Spleen (tissue), 11 donors: ENCODE results near the gene GSK3B. TPM values are rescaled to one million over a fixed set of nuclear protein-coding genes. Genes with fewer than 3 reads are reported as not detected.

Experiments
- DNase-seq: peaks from one replicate; pipeline ENCODE4 v3.0.0-alpha.2; 2020
- H3K27ac ChIP-seq, 8 donors: fragments of 200-600 bp; sonication (generic) in 7 of 8; 1 replicate in 4 of 8; 2 replicates in 4 of 8; pipeline versions ENCODE4 v1.5.0 to v1.8.0; 2016 to 2021; ENCODE audit warnings: inconsistent platforms in 4 of 8, mild to moderate bottlenecking in 4 of 8, moderate library complexity in 1 of 8
- H3K27me3 ChIP-seq, 7 donors: fragments of 200-600 bp; sonication (generic) in 6 of 7; replicated peaks in 1 of 7; 1 replicate in 4 of 7; 2 replicates in 3 of 7; pipeline versions ENCODE4 v1.5.0 to v1.8.0; 2016 to 2021; ENCODE audit warnings: inconsistent platforms in 3 of 7, mild to moderate bottlenecking in 1 of 7
- H3K36me3 ChIP-seq, 6 donors: fragments of 200-600 bp; sonication (generic) in 5 of 6; 1 replicate in 4 of 6; 2 replicates in 2 of 6; pipeline versions ENCODE4 v1.5.0 to v1.8.0; 2016 to 2021; ENCODE audit warnings: inconsistent platforms in 2 of 6
- H3K4me1 ChIP-seq, 6 donors: fragments of 200-600 bp; sonication (generic) in 5 of 6; 1 replicate in 3 of 6; 2 replicates in 3 of 6; pipeline versions ENCODE4 v1.5.0 to v1.8.0; 2016 to 2021; ENCODE audit warnings: inconsistent platforms in 3 of 6
- H3K4me3 ChIP-seq, 8 donors: fragments of 200-600 bp; sonication (generic) in 7 of 8; 1 replicate in 4 of 8; 2 replicates in 4 of 8; pipeline versions ENCODE4 v1.5.0 to v1.8.0; 2016 to 2021; ENCODE audit warnings: inconsistent platforms in 4 of 8, mild to moderate bottlenecking in 4 of 8, moderate library complexity in 2 of 8
- H3K9me3 ChIP-seq, 8 donors: fragments of 200-600 bp; sonication (generic) in 7 of 8; 1 replicate in 4 of 8; 2 replicates in 4 of 8; pipeline versions ENCODE4 v1.5.0 to v1.8.0; 2016 to 2021; ENCODE audit warnings: inconsistent platforms in 4 of 8
- POLR2A ChIP-seq, 3 donors: fragments of 450-650 bp; IDR thresholded peaks; one replicate each; pipeline ENCODE4 v1.5.1; 2017; ENCODE audit warnings: antibody characterized with exemption in 3 of 3, mild to moderate bottlenecking in 1 of 3
- POLR2AphosphoS5 ChIP-seq, 3 donors: sonication (generic); formaldehyde crosslinking; IDR thresholded peaks; one replicate each; pipeline ENCODE4 v1.5.1; 2017; ENCODE audit warnings: antibody characterized with exemption in 3 of 3
- WGBS, 5 donors: extraction: QIAGEN DNeasy Blood & Tissue Kit in 3 of 5; methylation state at CpG; one replicate each; pipeline versions ENCODE4 v1.1.5 to v1.1.7; 2013 to 2018; 5-methylcytosine and 5-hydroxymethylcytosine counted together
- intact Hi-C: fragments of 100-400 bp; cut with DNase I; formaldehyde crosslinking; loops from one replicate; pipeline ENCODE4 v1.15.0; 2023; ENCODE audit warnings: low total_unique reads
- polyA plus RNA-seq, 3 donors: library from polyadenylated mRNA; stranded (reverse); fragments of 200-250 nt; gene quantifications; one replicate each; pipeline ENCODE4 v1.2.1, GENCODE V29; 2013
- total RNA-seq, 7 donors: library from RNA; depleted of rRNA in 3 of 7; stranded (reverse); fragments of >200 nt in 3 of 7; fragmentation: NEBNext Ultra II Directional in 4 of 7; extraction: Animal tissue kit (Norgen Biotek cat#: 25700) in 4 of 7; gene quantifications; one replicate each; pipeline versions ENCODE4 v1.1.0 to v1.2.1, GENCODE V29; 2016 to 2021
- TF ChIP-seq, protein P1 (sequence below), 11 experiments: fragments of 200-600 bp in 7 of 11; fragments of 450-650 bp in 4 of 11; sonication (generic) in 4 of 11; IDR thresholded peaks in 8 of 11; conservative IDR thresholded peaks in 3 of 11; 1 replicate in 7 of 11; 2 replicates in 4 of 11; pipeline versions ENCODE4 v1.4.0 to v1.8.0; 2016 to 2021; ENCODE audit warnings: antibody characterized with exemption in 11 of 11, inconsistent platforms in 4 of 11, mild to moderate bottlenecking in 1 of 11
- donor health status: healthy with polysubstance abuse.
- donor health status: DM: no; HTN: no; CAD: no; lungs with moderate emphysema.
- donor health status: DM: no; HTN: no; CAD: no.
- donor health status: Bipolar disorder and iron deficiency.
- donor health status: healthy.
- donor health status: DM: no; HTN: no; CAD: no.
- donor health status: DM: yes; HTN: yes; CAD: no.

The GSK3B gene
- total and polyA plus RNA-seq, 10 donors = 4.7 to 62.2 (median 53.1) TPM

- Histone ChIP-seq H3K4me3 (no peak overlapping the region), H3K27ac (no peak overlapping the region), H3K9me3 (no peaks in the 10 kb centered on the region), H3K4me1 (no peaks in the 10 kb centered on the region), H3K27me3 (no peaks in the 10 kb centered on the region), H3K36me3 (no peaks in the 10 kb centered on the region)
- no peak for DNase-seq
- TF ChIP-seq, protein P1, sequence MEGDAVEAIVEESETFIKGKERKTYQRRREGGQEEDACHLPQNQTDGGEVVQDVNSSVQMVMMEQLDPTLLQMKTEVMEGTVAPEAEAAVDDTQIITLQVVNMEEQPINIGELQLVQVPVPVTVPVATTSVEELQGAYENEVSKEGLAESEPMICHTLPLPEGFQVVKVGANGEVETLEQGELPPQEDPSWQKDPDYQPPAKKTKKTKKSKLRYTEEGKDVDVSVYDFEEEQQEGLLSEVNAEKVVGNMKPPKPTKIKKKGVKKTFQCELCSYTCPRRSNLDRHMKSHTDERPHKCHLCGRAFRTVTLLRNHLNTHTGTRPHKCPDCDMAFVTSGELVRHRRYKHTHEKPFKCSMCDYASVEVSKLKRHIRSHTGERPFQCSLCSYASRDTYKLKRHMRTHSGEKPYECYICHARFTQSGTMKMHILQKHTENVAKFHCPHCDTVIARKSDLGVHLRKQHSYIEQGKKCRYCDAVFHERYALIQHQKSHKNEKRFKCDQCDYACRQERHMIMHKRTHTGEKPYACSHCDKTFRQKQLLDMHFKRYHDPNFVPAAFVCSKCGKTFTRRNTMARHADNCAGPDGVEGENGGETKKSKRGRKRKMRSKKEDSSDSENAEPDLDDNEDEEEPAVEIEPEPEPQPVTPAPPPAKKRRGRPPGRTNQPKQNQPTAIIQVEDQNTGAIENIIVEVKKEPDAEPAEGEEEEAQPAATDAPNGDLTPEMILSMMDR (IDR thresholded peaks at IDR 0.05 in 8 of 11, conservative IDR thresholded peaks at IDR 0.05 in 3 of 11) = no peak
- TF ChIP-seq POLR2AphosphoS5 (IDR thresholded peaks at IDR 0.05) (no peak), POLR2A (IDR thresholded peaks at IDR 0.05) (no peak)
- WGBS, 5 donors = 91 to 98% (median 95%) methylated on average over 1 of the region's 1 CpG
- intact Hi-C loops = no loop called here
These were observed 34.8 kb upstream of the GSK3B start for GRCh38 chr3:120129051-120129450.

- Histone ChIP-seq H3K27me3 (no peaks in the 10 kb centered on the region), H3K4me1 (no peaks in the 10 kb centered on the region), H3K9me3 (peaks cover 0 to 7% (median 0%) of the 10 kb centered on the region in 8 donors), H3K27ac (no peak overlapping the region), H3K36me3 (no peaks in the 10 kb centered on the region), H3K4me3 (no peak overlapping the region)
- no peak for DNase-seq
- intact Hi-C loops = no loop called here
- TF ChIP-seq POLR2AphosphoS5 (IDR thresholded peaks at IDR 0.05) (no peak), POLR2A (IDR thresholded peaks at IDR 0.05) (no peak)
- TF ChIP-seq, protein P1 (IDR thresholded peaks at IDR 0.05 in 8 of 11, conservative IDR thresholded peaks at IDR 0.05 in 3 of 11) = no peak
These were observed 31.7 kb upstream of the GSK3B start for GRCh38 chr3:120125992-120126391.

DNA sequence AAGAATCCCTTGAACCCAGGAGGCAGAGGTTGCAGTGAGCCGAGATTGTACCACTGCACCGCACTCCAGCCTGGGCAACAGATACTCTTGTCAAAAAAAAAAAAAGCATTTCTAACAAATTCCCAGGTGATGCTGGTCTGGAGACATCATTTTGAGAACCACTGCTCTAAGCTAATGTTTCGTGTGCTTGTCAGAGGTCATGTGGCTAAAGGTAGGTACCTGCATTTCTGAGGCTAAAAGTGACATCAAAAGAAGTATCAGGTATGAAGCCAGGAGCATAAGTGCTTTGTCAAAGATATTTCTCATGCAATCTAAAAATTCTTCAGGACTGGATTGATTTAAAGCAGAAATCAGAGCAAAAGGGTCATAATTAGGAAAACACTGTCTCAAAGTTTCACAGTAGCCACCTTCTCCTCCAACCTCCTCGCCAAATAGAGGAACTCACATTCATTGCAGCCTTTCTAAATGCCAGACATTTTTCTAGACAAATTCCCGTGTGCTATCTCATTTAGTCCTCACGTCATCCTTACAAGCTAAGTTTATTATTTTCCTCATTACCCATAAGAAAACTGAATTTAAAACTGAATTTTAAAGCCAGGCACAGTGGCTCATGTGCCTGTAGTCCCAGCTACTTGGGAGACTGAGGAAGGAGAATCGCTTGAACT is 25.7 kb upstream of the GSK3B start:
- intact Hi-C loops = no loop called here
- Histone ChIP-seq H3K4me1 (no peaks in the 10 kb centered on the region), H3K36me3 (no peaks in the 10 kb centered on the region), H3K9me3 (peaks cover 0 to 25% (median 14%) of the 10 kb centered on the region in 8 donors), H3K27me3 (no peaks in the 10 kb centered on the region), H3K4me3 (no peak overlapping the region), H3K27ac (no peak overlapping the region)
- TF ChIP-seq POLR2AphosphoS5 (IDR thresholded peaks at IDR 0.05) (no peak), POLR2A (IDR thresholded peaks at IDR 0.05) (no peak)
- TF ChIP-seq, protein P1 (IDR thresholded peaks at IDR 0.05 in 8 of 11, conservative IDR thresholded peaks at IDR 0.05 in 3 of 11) = no peak
- WGBS, 5 donors = 85 to 95% (median 91%) methylated on average over 7 of the region's 7 CpGs
- DNase-seq = no peak

- TF ChIP-seq POLR2AphosphoS5 (IDR thresholded peaks at IDR 0.05) = no peak
- TF ChIP-seq, protein P1 (IDR thresholded peaks at IDR 0.05 in 8 of 11, conservative IDR thresholded peaks at IDR 0.05 in 3 of 11) = no peak
- TF ChIP-seq POLR2A (IDR thresholded peaks at IDR 0.05) = no peak
- no peaks in the 10 kb centered on the region for H3K4me1 ChIP-seq
- H3K27ac ChIP-seq = no peak overlapping the region
- DNase-seq = no peak
- H3K9me3 ChIP-seq = peaks cover 0 to 23% (median 14%) of the 10 kb centered on the region in 8 donors
- no peaks in the 10 kb centered on the region for H3K27me3 ChIP-seq
- WGBS, 5 donors = 51 to 64% (median 62%) methylated on average over 2 of the region's 2 CpGs
- no peaks in the 10 kb centered on the region for H3K36me3 ChIP-seq
- H3K4me3 ChIP-seq = no peak overlapping the region
- intact Hi-C loops = no loop called here
These were observed 20.7 kb upstream of the GSK3B start for GRCh38 chr3:120114981-120115380.
